Common myeloid progenitor, CD34-positive (primary cell): ENCODE results near the gene RTEL1.

Experiments
- CTCF ChIA-PET: fragments of 350-600 bp; sonication (Branson Sonifier 250); formaldehyde crosslinking; loops from one replicate; lab custom pipeline; 2021; ENCODE audit warnings: antibody characterized with exemption; lab: Charles Lee
- POLR2A ChIA-PET: fragments of 350-600 bp; sonication (Branson Sonifier 250); formaldehyde crosslinking; loops from one replicate; lab custom pipeline; 2021; ENCODE audit warnings: antibody characterized with exemption; lab: Charles Lee
- DNase-seq, 3 donors: peaks; one replicate each; pipeline versions ENCODE4 v3.0.0 to v3.0.0-alpha.2; 2013
- H3K27ac ChIP-seq, 2 experiments: 1 replicate in 1 of 2; 2 replicates in 1 of 2; pipeline ENCODE4 v1.7.0; 2013; ENCODE audit warnings: inconsistent platforms in 2 of 2, low read length in 2 of 2, mild to moderate bottlenecking in 2 of 2, low read depth in 1 of 2, moderate library complexity in 1 of 2; ENCODE audit not compliant: severe bottlenecking in 2 of 2, insufficient read depth in 1 of 2, poor library complexity in 1 of 2
- H3K27me3 ChIP-seq, 5 experiments: replicated peaks in 2 of 5; 1 replicate in 3 of 5; 2 replicates in 2 of 5; pipeline versions ENCODE4 v1.6.1 to v1.7.0; 2013; ENCODE audit warnings: low read length in 4 of 5, mild to moderate bottlenecking in 2 of 5, moderate library complexity in 2 of 5, inconsistent platforms in 1 of 5; ENCODE audit not compliant: insufficient read depth in 5 of 5, control insufficient read depth in 4 of 5
- H3K36me3 ChIP-seq, 4 experiments: 1 replicate in 2 of 4; 2 replicates in 2 of 4; pipeline versions ENCODE4 v1.6.1 to v1.7.0; 2013; ENCODE audit warnings: low read length in 3 of 4, control low read depth in 1 of 4, mild to moderate bottlenecking in 1 of 4; ENCODE audit not compliant: control insufficient read depth in 4 of 4, insufficient read depth in 4 of 4
- H3K4me1 ChIP-seq, 4 experiments: 1 replicate in 3 of 4; 2 replicates in 1 of 4; pipeline versions ENCODE4 v1.6.1 to v1.7.1; 2013; ENCODE audit warnings: low read length in 3 of 4, mild to moderate bottlenecking in 3 of 4, control low read depth in 1 of 4, inconsistent platforms in 1 of 4, moderate library complexity in 1 of 4; ENCODE audit not compliant: control insufficient read depth in 4 of 4, insufficient read depth in 4 of 4; ENCODE audit errors: control extremely low read depth in 1 of 4
- H3K4me3 ChIP-seq, 7 experiments: 1 replicate in 4 of 7; 2 replicates in 3 of 7; pipeline versions ENCODE4 v1.5.1 to v1.7.0; 2013; ENCODE audit warnings: mild to moderate bottlenecking in 7 of 7, low read length in 6 of 7, moderate library complexity in 6 of 7, inconsistent platforms in 2 of 7, low read depth in 2 of 7, control low read depth in 1 of 7; ENCODE audit not compliant: insufficient read depth in 4 of 7, control insufficient read depth in 1 of 7; ENCODE audit errors: extremely low read depth in 1 of 7
- H3K9me3 ChIP-seq, 5 experiments: 1 replicate in 4 of 5; 2 replicates in 1 of 5; pipeline versions ENCODE4 v1.6.1 to v1.7.1; 2013; ENCODE audit warnings: low read length in 4 of 5, mild to moderate bottlenecking in 2 of 5, inconsistent platforms in 1 of 5, low read depth in 1 of 5, moderate library complexity in 1 of 5; ENCODE audit not compliant: control insufficient read depth in 4 of 5, insufficient read depth in 2 of 5; ENCODE audit errors: control extremely low read depth in 1 of 5
- WGBS: methylation state at CpG from one replicate; pipeline ENCODE4 v1.1.5; 2013; ENCODE audit not compliant: insufficient coverage; 5-methylcytosine and 5-hydroxymethylcytosine counted together

Gene RTEL1

DNA sequence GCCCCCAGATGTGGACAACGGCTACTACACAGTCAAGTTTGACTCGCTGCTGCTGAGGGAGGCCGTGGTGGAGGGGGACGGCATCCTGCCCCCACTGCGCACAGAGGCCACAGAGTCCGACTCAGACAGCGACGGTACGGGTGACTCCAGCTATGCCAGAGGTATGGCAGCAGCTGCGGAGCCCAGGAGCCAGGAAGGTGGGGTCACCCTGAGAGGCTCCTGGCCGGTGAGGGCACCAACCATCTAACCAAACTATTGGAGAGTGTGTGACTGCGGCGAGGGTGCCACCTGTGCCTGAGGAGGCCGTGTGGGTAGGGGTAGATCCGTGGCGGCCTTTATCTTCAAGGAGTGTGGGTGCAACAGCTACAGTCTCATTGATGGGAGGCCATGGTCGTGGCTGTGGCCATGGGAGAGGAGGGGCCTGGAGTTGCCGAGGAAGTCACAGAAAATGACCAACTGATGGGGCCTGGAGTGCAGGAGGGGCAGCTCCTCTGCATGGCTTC is 75.5 kb downstream of the RTEL1 start:
- H3K9me3 ChIP-seq = no peaks in the 10 kb centered on the region
- WGBS = 96% methylated on average over 13 of the region's 18 CpGs
- no peak for DNase-seq
- no peak overlapping the region for H3K27ac ChIP-seq
- ChIA-PET POLR2A (no interaction called here), CTCF (interaction anchor here (0.9 to 1.1 kb wide), 2 partner anchors 10 to 18 kb away, joined by 3 to 4 read pairs; no protein-coding TSS in a partner anchor)
- peaks cover 2 to 41% (median 20%) of the 10 kb centered on the region in 4 experiments for H3K36me3 ChIP-seq
- peaks cover 0 to 45% (median 32%) of the 10 kb centered on the region in 4 experiments for H3K4me1 ChIP-seq
- H3K27me3 ChIP-seq = peaks cover 0 to 3% (median 0%) of the 10 kb centered on the region in 5 experiments
- no peak overlapping the region for H3K4me3 ChIP-seq

DNA sequence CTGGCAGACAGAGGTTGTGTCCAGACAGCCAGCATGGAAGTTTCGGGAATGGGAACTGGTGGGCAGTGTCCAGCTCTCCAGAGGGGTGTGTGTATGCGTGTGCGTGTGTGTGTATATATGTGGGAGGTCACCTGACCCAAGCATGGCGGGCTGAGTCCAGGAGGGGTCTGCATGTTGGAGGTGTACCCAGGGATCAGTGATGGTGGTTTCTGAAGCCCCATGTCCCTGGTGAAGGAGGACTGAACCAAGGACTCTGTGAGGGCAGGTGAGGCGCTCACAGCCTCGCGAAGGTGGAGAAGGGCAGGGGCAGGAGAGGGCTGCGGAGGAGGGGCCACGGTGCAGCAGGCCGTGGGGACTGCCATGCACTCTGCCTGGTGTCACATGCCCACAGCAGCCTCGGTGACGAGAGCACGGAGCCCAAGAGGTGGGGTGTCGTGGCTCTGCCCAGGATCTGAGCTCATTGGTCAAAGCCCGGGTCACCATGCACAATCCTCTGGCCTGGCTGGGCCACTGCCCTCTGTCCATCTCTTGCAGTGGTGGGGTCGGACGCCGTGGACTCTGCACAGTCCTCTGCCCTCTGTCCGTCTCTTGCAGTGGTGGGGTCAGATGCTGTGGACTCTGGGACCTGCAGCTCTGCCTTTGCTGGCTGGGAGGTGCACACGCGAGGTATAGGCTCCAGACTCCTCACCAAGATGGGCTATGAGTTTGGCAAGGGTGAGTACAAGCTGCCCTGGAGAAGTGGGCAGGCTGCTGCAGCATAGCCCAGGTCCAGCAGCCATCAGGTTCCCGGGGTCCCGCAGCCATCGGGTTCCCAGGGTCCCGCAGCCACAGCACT is 76.2 kb downstream of the RTEL1 start:
- no peak for DNase-seq

GRCh38 chr20:63734946-63735858 is 77.1 kb downstream of the RTEL1 start:
- no peak for DNase-seq
- no peaks in the 10 kb centered on the region for H3K9me3 ChIP-seq
- peaks cover 2 to 34% (median 20%) of the 10 kb centered on the region in 4 experiments for H3K36me3 ChIP-seq
- WGBS = 96% methylated on average over 48 of the region's 48 CpGs
- H3K4me3 ChIP-seq = no peak overlapping the region
- CTCF ChIA-PET = interaction anchor here (0.7 to 1.0 kb wide), 3 partner anchors 27 to 74 kb away, joined by 3 to 5 read pairs (median 4); partner anchors contain the start of genes ARFRP1 and ZGPAT
- POLR2A ChIA-PET = no interaction called here
- no peak overlapping the region for H3K27ac ChIP-seq
- H3K4me1 ChIP-seq = peaks cover 0 to 47% (median 34%) of the 10 kb centered on the region in 4 experiments
- H3K27me3 ChIP-seq = peaks cover 0 to 5% (median 0%) of the 10 kb centered on the region in 5 experiments

More for the DNA sequence above, 76.2 kb downstream of the RTEL1 start:
- H3K36me3 ChIP-seq = peaks cover 2 to 41% (median 20%) of the 10 kb centered on the region in 4 experiments
- peaks cover 0 to 51% (median 34%) of the 10 kb centered on the region in 4 experiments for H3K4me1 ChIP-seq
- H3K9me3 ChIP-seq = no peaks in the 10 kb centered on the region
- H3K4me3 ChIP-seq = no peak overlapping the region
- ChIA-PET CTCF (interaction anchor here (0.9 to 1.1 kb wide), 3 partner anchors 11 to 41 kb away, joined by 3 to 4 read pairs (median 4); no protein-coding TSS in a partner anchor), POLR2A (no interaction called here)
- WGBS = 93% methylated on average over 23 of the region's 25 CpGs
- H3K27ac ChIP-seq = no peak overlapping the region
- peaks cover 0 to 5% (median 0%) of the 10 kb centered on the region in 5 experiments for H3K27me3 ChIP-seq

DNA sequence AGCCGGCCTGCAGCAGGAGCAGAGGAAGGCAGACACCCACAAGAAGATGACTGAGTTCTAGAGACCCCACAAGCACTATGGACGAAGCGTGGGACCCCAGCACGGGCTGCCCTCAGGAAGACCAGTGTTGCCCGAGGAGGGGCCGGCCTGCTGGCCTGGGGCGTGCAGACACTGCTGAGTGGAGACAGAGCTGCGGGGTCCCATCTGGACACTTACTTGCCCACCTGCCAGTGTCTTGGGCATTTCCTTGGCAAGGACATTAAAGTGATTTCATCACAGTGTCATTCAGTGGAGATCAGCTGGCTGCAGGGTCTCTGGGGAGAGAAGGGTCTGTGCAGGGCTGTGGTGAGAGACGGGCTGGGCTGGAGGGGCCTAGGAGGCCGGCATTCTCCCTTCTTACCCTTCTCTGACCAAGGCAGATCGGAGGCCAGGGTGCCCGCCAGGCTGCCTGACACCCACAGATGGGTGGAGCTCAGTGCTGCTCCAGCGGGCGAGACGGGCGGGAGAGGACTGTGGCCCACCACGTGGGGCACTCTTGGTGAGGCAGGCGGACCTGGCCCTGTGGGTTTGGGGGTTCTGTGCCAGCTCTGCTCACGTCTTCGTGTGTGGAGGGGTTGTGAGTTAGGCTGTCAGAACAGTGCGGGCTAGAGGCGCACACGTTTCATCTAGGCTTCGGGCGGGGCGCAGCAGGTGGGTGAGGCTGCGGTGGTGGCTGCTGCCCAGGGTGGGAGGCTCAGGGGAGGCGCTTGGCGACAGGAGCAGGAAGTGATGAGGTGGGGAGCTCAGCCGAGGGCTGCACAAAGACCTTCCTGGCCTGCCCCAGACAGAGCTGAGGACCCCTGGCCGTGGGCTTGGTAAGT is 78.0 kb downstream of the RTEL1 start, which contains the start of gene LIME1:
Gene LIME1, plus strand, starts transcription at position 806 of the 860 bp plus-strand sequence. CDS start 886 bp downstream, outside the sequence.
- Histone ChIP-seq H3K27me3 (peaks cover 0 to 5% (median 0%) of the 10 kb centered on the region in 5 experiments), H3K9me3 (no peaks in the 10 kb centered on the region), H3K4me3 (peak within 1 kb of the TSS in 5 of 7 experiments; percentile 32 to 74 (median 52)), H3K4me1 (peaks cover 0 to 49% (median 36%) of the 10 kb centered on the region in 4 experiments), H3K36me3 (peaks cover 2 to 33% (median 20%) of the 10 kb centered on the region in 4 experiments), H3K27ac (no peak within 1 kb of the TSS)
- 80% methylated on average over 26 of the region's 31 CpGs for WGBS
- CTCF ChIA-PET = interaction anchor here (0.7 to 1.3 kb wide), 4 partner anchors 15 to 245 kb away, joined by 3 to 5 read pairs (median 3); partner anchors contain the start of genes ARFRP1, PRPF6 and ZGPAT
- POLR2A ChIA-PET = no interaction called here
- peak; percentile 36 to 60 (median 48) for DNase-seq

DNA sequence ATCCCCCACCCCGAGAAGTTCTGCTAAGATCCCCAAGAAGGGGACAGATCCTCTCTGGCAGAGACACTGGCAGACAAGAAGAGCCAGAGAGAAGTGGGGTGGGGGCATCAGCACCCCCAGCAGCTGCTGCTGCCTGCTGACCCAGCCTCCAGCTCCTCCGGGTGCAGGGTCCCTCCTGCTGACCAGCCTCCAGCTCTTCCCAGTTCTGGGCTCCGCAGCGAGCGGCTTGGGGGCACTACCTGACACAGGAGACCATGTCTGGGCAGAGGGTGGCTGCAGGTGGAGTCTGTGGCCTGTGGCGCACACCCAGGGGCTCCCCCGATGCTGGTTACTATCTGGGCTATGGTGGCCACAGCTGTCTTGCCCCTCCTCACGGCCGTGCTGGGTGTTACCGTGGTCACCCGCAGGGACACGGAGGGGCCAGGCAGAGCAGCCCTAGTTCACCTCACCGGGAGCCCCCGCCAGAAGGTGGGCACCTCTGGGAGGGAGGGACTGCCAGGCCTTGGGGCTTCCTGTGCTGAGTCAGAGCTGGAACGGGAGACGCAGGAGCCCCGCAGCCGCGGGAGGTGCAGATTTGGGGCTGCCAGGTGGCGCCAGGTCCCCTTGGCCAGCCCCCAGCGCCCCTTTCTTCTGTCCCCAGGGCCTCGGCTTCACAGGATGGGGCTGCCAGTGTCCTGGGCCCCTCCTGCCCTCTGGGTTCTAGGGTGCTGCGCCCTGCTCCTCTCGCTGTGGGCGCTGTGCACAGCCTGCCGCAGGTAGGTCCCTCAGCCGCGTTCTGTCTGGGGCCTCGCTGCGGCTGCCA is 79.0 kb downstream of the RTEL1 start:
- ChIA-PET CTCF (interaction anchor here (0.6 to 1.3 kb wide), 4 partner anchors 16 to 244 kb away, joined by 3 to 4 read pairs (median 3); partner anchors contain the start of gene PRPF6), POLR2A (no interaction called here)
- peak in 2 of 3 donors; percentile 47 to 63 for DNase-seq
- Histone ChIP-seq H3K27ac (no peak overlapping the region), H3K27me3 (peaks cover 0 to 5% (median 0%) of the 10 kb centered on the region in 5 experiments), H3K4me1 (peaks cover 0 to 51% (median 42%) of the 10 kb centered on the region in 4 experiments), H3K4me3 (peak overlapping the region in 5 of 7 experiments; percentile 32 to 74 (median 52)), H3K9me3 (no peaks in the 10 kb centered on the region), H3K36me3 (peaks cover 2 to 33% (median 21%) of the 10 kb centered on the region in 4 experiments)
- 14% methylated on average over 29 of the region's 30 CpGs for WGBS
